B cell (primary cell): ENCODE measurements around the gene MCRS1. TPM values are rescaled to one million over a fixed set of nuclear protein-coding genes. Genes with fewer than 3 reads are reported as not detected.
"Not testable (repeated sequence)": the region's sequence is repeated elsewhere in the genome, so short reads cannot be mapped to it uniquely, and the experiment has no call there.

Experiments used
- ATAC-seq: fragments of 200-7000 bp; cut with Tn5 transposase; one replicate; pipeline ENCODE4 v1.10.0; 2021; ENCODE audit warnings: low read depth, mild to moderate bottlenecking, moderate number of reproducible peaks, moderate library complexity
- CTCF ChIA-PET: fragments of 350-600 bp; sonication (Branson Sonifier 250); formaldehyde crosslinking; loops from one replicate; lab custom pipeline; 2021; ENCODE audit warnings: antibody characterized with exemption, inconsistent platforms; lab: Charles Lee
- POLR2A ChIA-PET: fragments of 350-600 bp; sonication (Branson Sonifier 250); formaldehyde crosslinking; loops from one replicate; lab custom pipeline; 2021; ENCODE audit warnings: antibody characterized with exemption; lab: Charles Lee
- DNase-seq: peaks from one replicate; pipeline ENCODE4 v3.0.0; 2013
- H2AFZ ChIP-seq: 2 replicates; pipeline ENCODE4 v1.6.1; 2012; ENCODE audit warnings: mild to moderate bottlenecking, low read depth, low read length; ENCODE audit not compliant: insufficient read depth, poor library complexity, severe bottlenecking
- H3K27ac ChIP-seq, 2 donors: 1 replicate in 1 of 2; 2 replicates in 1 of 2; pipeline ENCODE4 v1.5.1; 2012 to 2013; ENCODE audit warnings: low read length in 2 of 2, mild to moderate bottlenecking in 2 of 2, moderate library complexity in 1 of 2
- H3K27me3 ChIP-seq, 4 experiments: fragments of 200-600 bp in 1 of 4; sonication (generic) in 1 of 4; replicated peaks in 1 of 4; 1 replicate in 2 of 4; 2 replicates in 2 of 4; pipeline versions ENCODE4 v1.6.1 to v1.7.0; 2013 to 2016; ENCODE audit warnings: low read length in 3 of 4, mild to moderate bottlenecking in 2 of 4, mixed read lengths in 1 of 4, moderate library complexity in 1 of 4; ENCODE audit not compliant: insufficient read depth in 4 of 4, control insufficient read depth in 3 of 4; ENCODE audit errors: control extremely low read depth in 1 of 4
- H3K36me3 ChIP-seq, 2 experiments: replicated peaks in 1 of 2; 1 replicate in 1 of 2; 2 replicates in 1 of 2; pipeline versions ENCODE4 v1.6.1 to v1.7.1; 2013; ENCODE audit warnings: low read length in 1 of 2; ENCODE audit not compliant: insufficient read depth in 2 of 2, control insufficient read depth in 1 of 2; ENCODE audit errors: control extremely low read depth in 1 of 2, extremely low read depth in 1 of 2
- H3K4me1 ChIP-seq, 2 donors: fragments of 200-600 bp in 1 of 2; sonication (generic) in 1 of 2; 1 replicate in 1 of 2; 2 replicates in 1 of 2; pipeline versions ENCODE4 v1.5.1 to v1.6.1; 2013 to 2017; ENCODE audit warnings: low read length in 2 of 2; ENCODE audit not compliant: control insufficient read depth in 2 of 2, insufficient read depth in 2 of 2
- H3K4me2 ChIP-seq: replicated peaks from 2 replicates; pipeline ENCODE3; 2012; ENCODE audit warnings: mild to moderate bottlenecking, low read depth, low read length; ENCODE audit not compliant: poor library complexity, severe bottlenecking
- H3K4me3 ChIP-seq, 5 experiments: fragments of 200-600 bp in 1 of 5; sonication (generic) in 1 of 5; 1 replicate in 3 of 5; 2 replicates in 2 of 5; pipeline versions ENCODE4 v1.5.1 to v1.7.0; 2011 to 2016; ENCODE audit warnings: low read length in 4 of 5, mild to moderate bottlenecking in 4 of 5, low read depth in 2 of 5, control low read depth in 1 of 5, moderate library complexity in 1 of 5; ENCODE audit not compliant: insufficient read depth in 1 of 5; ENCODE audit errors: control extremely low read depth in 1 of 5, extremely low read depth in 1 of 5
- H3K79me2 ChIP-seq: fragments of 200-600 bp; sonication (generic); one replicate; pipeline ENCODE4 v1.6.0; 2016; ENCODE audit warnings: low read length; ENCODE audit not compliant: control insufficient read depth, insufficient read depth
- H3K9ac ChIP-seq: fragments of 200-600 bp; sonication (generic); 2 replicates; pipeline ENCODE4 v1.6.1; 2017; ENCODE audit warnings: mild to moderate bottlenecking, low read length, moderate library complexity
- H3K9me3 ChIP-seq, 3 donors: one replicate each; pipeline versions ENCODE4 v1.6.1 to v1.7.1; 2013; ENCODE audit warnings: low read length in 2 of 3; ENCODE audit not compliant: control insufficient read depth in 2 of 3, insufficient read depth in 1 of 3; ENCODE audit errors: control extremely low read depth in 1 of 3
- H4K20me1 ChIP-seq: 2 replicates; pipeline ENCODE4 v1.6.0; 2012; ENCODE audit warnings: mild to moderate bottlenecking, low read length; ENCODE audit not compliant: insufficient read depth, control insufficient read depth, poor library complexity, severe bottlenecking
- H3K27ac Mint-ChIP-seq: one replicate; pipeline ENCODE4 v1.8.0; 2021; ENCODE audit warnings: mixed read lengths
- H3K27me3 Mint-ChIP-seq: one replicate; pipeline ENCODE4 v1.8.0; 2021; ENCODE audit warnings: mixed read lengths
- H3K4me1 Mint-ChIP-seq: one replicate; pipeline ENCODE4 v1.8.0; 2021; ENCODE audit warnings: mixed read lengths
- H3K4me3 Mint-ChIP-seq: one replicate; pipeline ENCODE4 v1.8.0; 2021; ENCODE audit warnings: mixed read lengths
- H3K9me3 Mint-ChIP-seq: one replicate; pipeline ENCODE4 v1.8.0; 2022; ENCODE audit warnings: mixed read lengths; ENCODE audit not compliant: insufficient read depth
- CTCF ChIP-seq: fragments of 200-600 bp; IDR thresholded peaks from one replicate; pipeline ENCODE4 v1.8.0; 2022; ENCODE audit warnings: antibody characterized with exemption, mild to moderate bottlenecking
- EZH2 ChIP-seq: IDR thresholded peaks from 2 replicates; pipeline ENCODE4 v1.6.1; 2012; ENCODE audit warnings: borderline replicate concordance, low read depth, mild to moderate bottlenecking, moderate library complexity, low read length; ENCODE audit not compliant: insufficient read depth, poor library complexity, severe bottlenecking
- WGBS: methylation state at CpG from one replicate; pipeline ENCODE4 v1.1.5; 2013; ENCODE audit warnings: missing lambda C conversion rate; ENCODE audit not compliant: insufficient coverage; 5-methylcytosine and 5-hydroxymethylcytosine counted together
- intact Hi-C: fragments of 100-400 bp; cut with micrococcal nuclease; formaldehyde crosslinking; loops from one replicate; pipeline ENCODE4 v1.10.0; 2022
- polyA plus RNA-seq: library from polyadenylated mRNA; depleted of rRNA; stranded (reverse); fragments of >200 nt; gene quantifications from 2 replicates; pipeline ENCODE4 v1.2.3, GENCODE V29; 2012
- total RNA-seq, 2 donors: library from RNA; stranded (reverse); fragments of 120-200 nt in 1 of 2; gene quantifications; 1 replicate in 1 of 2; 2 replicates in 1 of 2; pipeline versions ENCODE4 v1.2.3 to v1.2.4, GENCODE V29; 2013 to 2022

MCRS1 gene
- total and polyA plus RNA-seq, 2 donors (not counting 1 experiment from before 2014, with no cell fraction given), result 81.1 to 107 TPM

- no peaks in the 10 kb centered on the region for H4K20me1 ChIP-seq
- no peaks in the 10 kb centered on the region for H3K9me3 ChIP-seq
- 100% methylated on average over 1 of the region's 1 CpG for WGBS
- no peak overlapping the region for H3K27ac ChIP-seq
- DNase-seq (no peak), ATAC-seq (no peak)
- TF ChIP-seq CTCF, result no peak
- TF ChIP-seq EZH2, result no peak
- no peaks in the 10 kb centered on the region for H3K79me2 ChIP-seq
- H3K9ac ChIP-seq, result no peak overlapping the region
- no peak overlapping the region for H3K4me3 ChIP-seq
- Mint-ChIP-seq H3K27ac (no peak overlapping the region), H3K4me3 (no peak overlapping the region), H3K27me3 (no peaks in the 10 kb centered on the region), H3K9me3 (no peaks in the 10 kb centered on the region), H3K4me1 (no peaks in the 10 kb centered on the region)
- intact Hi-C loops, result no loop called here
- POLR2A ChIA-PET, result no interaction called here
- no peak overlapping the region for H3K4me2 ChIP-seq
- H2AFZ ChIP-seq, result no peak overlapping the region
- no peaks in the 10 kb centered on the region for H3K36me3 ChIP-seq
- H3K27me3 ChIP-seq, result no peaks in the 10 kb centered on the region
- CTCF ChIA-PET, result interaction anchor here (0.6 to 15.7 kb wide), 11 partner anchors 11 to 1028 kb away, joined by 3 to 729 read pairs (median 3); partner anchors contain the start of genes C1QL4, DNAJC22 and SPATS2
- H3K4me1 ChIP-seq, result no peaks in the 10 kb centered on the region
Measured at GRCh38 chr12:49512546-49512945, 55.4 kb downstream of the MCRS1 start.

- DNase-seq (no peak), ATAC-seq (no peak)
- H3K4me1 ChIP-seq, result no peaks in the 10 kb centered on the region
- ChIA-PET POLR2A (no interaction called here), CTCF (interaction anchor here (0.7 to 15.7 kb wide), 8 partner anchors 23 to 227 kb away, joined by 3 to 729 read pairs (median 5); partner anchors contain the start of genes DNAJC22, PRPF40B and SPATS2)
- no peak overlapping the region for H2AFZ ChIP-seq
- Mint-ChIP-seq H3K4me1 (no peaks in the 10 kb centered on the region), H3K27me3 (no peaks in the 10 kb centered on the region), H3K9me3 (no peaks in the 10 kb centered on the region), H3K27ac (no peak overlapping the region), H3K4me3 (no peak overlapping the region)
- no peak overlapping the region for H3K4me3 ChIP-seq
- intact Hi-C loops, result no loop called here
- no peaks in the 10 kb centered on the region for H4K20me1 ChIP-seq
- no peaks in the 10 kb centered on the region for H3K79me2 ChIP-seq
- no peaks in the 10 kb centered on the region for H3K27me3 ChIP-seq
- H3K9me3 ChIP-seq, result no peaks in the 10 kb centered on the region
- H3K4me2 ChIP-seq, result no peak overlapping the region
- TF ChIP-seq EZH2 (no peak), CTCF (no peak)
- no peaks in the 10 kb centered on the region for H3K36me3 ChIP-seq
- H3K27ac ChIP-seq, result no peak overlapping the region
- H3K9ac ChIP-seq, result no peak overlapping the region
Measured at GRCh38 chr12:49511410-49511809, 56.5 kb downstream of the MCRS1 start.

GRCh38 chr12:49509681-49510080 lies 58.3 kb downstream of the MCRS1 start:
- H3K4me1 ChIP-seq, H3K27me3 ChIP-seq, H3K27ac ChIP-seq, H3K4me1 Mint-ChIP-seq, ATAC-seq, H3K4me3 Mint-ChIP-seq, H3K4me3 ChIP-seq, H3K36me3 ChIP-seq, H2AFZ ChIP-seq, H3K9me3 Mint-ChIP-seq, H3K4me2 ChIP-seq, H3K9me3 ChIP-seq, H4K20me1 ChIP-seq, intact Hi-C loops, H3K79me2 ChIP-seq, H3K27ac Mint-ChIP-seq, DNase-seq, H3K27me3 Mint-ChIP-seq, H3K9ac ChIP-seq: not testable (repeated sequence)
- CTCF ChIA-PET, result interaction anchor here (0.6 to 15.7 kb wide), 5 partner anchors 139 to 253 kb away, joined by 3 to 729 read pairs (median 7); partner anchors contain the start of genes DNAJC22, PRPH and SPATS2
- WGBS, result 97% methylated on average over 7 of the region's 8 CpGs
- POLR2A ChIA-PET, result interaction anchor here (0.7 kb wide), 1 partner anchor 174 kb away, joined by 6 read pairs; no protein-coding TSS in a partner anchor
